Measurements from ENCODE around the gene CADM4. TPM values are rescaled to one million over a fixed set of nuclear protein-coding genes. Genes with fewer than 3 reads are reported as not detected.
A peak's percentile ranks its signal among the peaks of the same experiment; 100 is the strongest.

Gene CADM4
- total and polyA plus RNA-seq, 9 of the 15 experiments (the other 6 are each of a cell fraction or from before 2014, with no cell fraction given) = 0.03 to 4.6 (median 1.3) TPM

- TF ChIP-seq BMI1 (IDR thresholded peaks at IDR 0.05; ENCODE audit: low read length) (no peak), MTA1 (IDR thresholded peaks at IDR 0.05; ENCODE audit: borderline replicate concordance) (peak; percentile 92), LCOR (CRISPR knock-in tag; IDR thresholded peaks at IDR 0.05) (no peak), MTA3 (IDR thresholded peaks at IDR 0.05; ENCODE audit: borderline replicate concordance) (no peak), HDAC2 (IDR thresholded peaks at IDR 0.05) (0 out of 2 replicates have a peak, but pooled peaks have one; percentile 30), ZFX (CRISPR knock-in tag; IDR thresholded peaks at IDR 0.05) (peak; percentile 83), MEIS2 (IDR thresholded peaks at IDR 0.05; ENCODE audit: partially characterized antibody) (peak; percentile 91), CTBP1 (IDR thresholded peaks at IDR 0.05; ENCODE audit: borderline replicate concordance) (peak; percentile 53; the same call in 1 of the 2 replicates), PHF20 (IDR thresholded peaks at IDR 0.05; ENCODE audit: partially characterized antibody) (peak; percentile 86), KAT2B (IDR thresholded peaks at IDR 0.05; ENCODE audit: low read depth, low read length) (no peak), ZNF384 (IDR thresholded peaks at IDR 0.05; ENCODE audit: low read depth, low read length) (no peak), POLR2B (IDR thresholded peaks at IDR 0.05; ENCODE audit: low read depth, partially characterized antibody) (peak; percentile 84), ZNF77 (CRISPR knock-in tag; IDR thresholded peaks at IDR 0.05) (no peak), CHD4 (IDR thresholded peaks at IDR 0.05; ENCODE audit: insufficient read depth, insufficient replicate concordance, low read depth, low read length, poor library complexity, severe bottlenecking) (no peak), ZNF444 (CRISPR knock-in tag; IDR thresholded peaks at IDR 0.05) (0 out of 2 replicates have a peak, but pooled peaks have one; percentile 54), HLTF (IDR thresholded peaks at IDR 0.05) (no peak), ZNF263 (CRISPR knock-in tag; IDR thresholded peaks at IDR 0.05; ENCODE audit: borderline replicate concordance) (peak; percentile 50; the same call in 1 of the 2 replicates), SMAD2 (IDR thresholded peaks at IDR 0.05; ENCODE audit: low read depth, low read length) (no peak), RUNX1 (IDR thresholded peaks at IDR 0.05; ENCODE audit: low read depth) (no peak), SIN3B (IDR thresholded peaks at IDR 0.05; ENCODE audit: low read depth) (peak; percentile 77), TCF7 (IDR thresholded peaks at IDR 0.05; ENCODE audit: borderline replicate concordance) (no peak), TEAD4 (IDR thresholded peaks at IDR 0.05; ENCODE audit: low read length) (no peak), TEAD4 (CRISPR knock-in tag; IDR thresholded peaks at IDR 0.05; ENCODE audit: borderline replicate concordance) (no peak), AFF1 (IDR thresholded peaks at IDR 0.05; ENCODE audit: low read depth in 1 of 2, partially characterized antibody in 2 of 2) (peak in 1 of 2 experiments; percentile 48)
- TF ChIP-seq, protein P1, sequence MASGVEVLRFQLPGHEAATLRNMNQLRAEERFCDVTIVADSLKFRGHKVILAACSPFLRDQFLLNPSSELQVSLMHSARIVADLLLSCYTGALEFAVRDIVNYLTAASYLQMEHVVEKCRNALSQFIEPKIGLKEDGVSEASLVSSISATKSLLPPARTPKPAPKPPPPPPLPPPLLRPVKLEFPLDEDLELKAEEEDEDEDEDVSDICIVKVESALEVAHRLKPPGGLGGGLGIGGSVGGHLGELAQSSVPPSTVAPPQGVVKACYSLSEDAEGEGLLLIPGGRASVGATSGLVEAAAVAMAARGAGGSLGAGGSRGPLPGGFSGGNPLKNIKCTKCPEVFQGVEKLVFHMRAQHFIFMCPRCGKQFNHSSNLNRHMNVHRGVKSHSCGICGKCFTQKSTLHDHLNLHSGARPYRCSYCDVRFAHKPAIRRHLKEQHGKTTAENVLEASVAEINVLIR (CRISPR knock-in tag; IDR thresholded peaks at IDR 0.05) = peak; percentile 54
Measured at GRCh38 chr19:43575156-43575950, 64.3 kb downstream of the CADM4 start, which contains the start of the genes PINLYP and XRCC1 (continued).
